Spleen (tissue), 11 donors: ENCODE results near the gene CCDC87. TPM values are rescaled to one million over a fixed set of nuclear protein-coding genes. Genes with fewer than 3 reads are reported as not detected.
A peak's percentile ranks its signal among the peaks of the same experiment; 100 is the strongest.

ENCODE experiments used
- DNase-seq: peaks from one replicate; pipeline ENCODE4 v3.0.0-alpha.2; 2020
- H3K27ac ChIP-seq, 8 donors: fragments of 200-600 bp; sonication (generic) in 7 of 8; 1 replicate in 4 of 8; 2 replicates in 4 of 8; pipeline versions ENCODE4 v1.5.0 to v1.8.0; 2016 to 2021; ENCODE audit warnings: inconsistent platforms in 4 of 8, mild to moderate bottlenecking in 4 of 8, moderate library complexity in 1 of 8
- H3K27me3 ChIP-seq, 7 donors: fragments of 200-600 bp; sonication (generic) in 6 of 7; replicated peaks in 1 of 7; 1 replicate in 4 of 7; 2 replicates in 3 of 7; pipeline versions ENCODE4 v1.5.0 to v1.8.0; 2016 to 2021; ENCODE audit warnings: inconsistent platforms in 3 of 7, mild to moderate bottlenecking in 1 of 7
- H3K36me3 ChIP-seq, 6 donors: fragments of 200-600 bp; sonication (generic) in 5 of 6; 1 replicate in 4 of 6; 2 replicates in 2 of 6; pipeline versions ENCODE4 v1.5.0 to v1.8.0; 2016 to 2021; ENCODE audit warnings: inconsistent platforms in 2 of 6
- H3K4me1 ChIP-seq, 6 donors: fragments of 200-600 bp; sonication (generic) in 5 of 6; 1 replicate in 3 of 6; 2 replicates in 3 of 6; pipeline versions ENCODE4 v1.5.0 to v1.8.0; 2016 to 2021; ENCODE audit warnings: inconsistent platforms in 3 of 6
- H3K4me3 ChIP-seq, 8 donors: fragments of 200-600 bp; sonication (generic) in 7 of 8; 1 replicate in 4 of 8; 2 replicates in 4 of 8; pipeline versions ENCODE4 v1.5.0 to v1.8.0; 2016 to 2021; ENCODE audit warnings: inconsistent platforms in 4 of 8, mild to moderate bottlenecking in 4 of 8, moderate library complexity in 2 of 8
- H3K9me3 ChIP-seq, 8 donors: fragments of 200-600 bp; sonication (generic) in 7 of 8; 1 replicate in 4 of 8; 2 replicates in 4 of 8; pipeline versions ENCODE4 v1.5.0 to v1.8.0; 2016 to 2021; ENCODE audit warnings: inconsistent platforms in 4 of 8
- CTCF ChIP-seq, 11 experiments: fragments of 200-600 bp in 7 of 11; fragments of 450-650 bp in 4 of 11; sonication (generic) in 4 of 11; IDR thresholded peaks in 8 of 11; conservative IDR thresholded peaks in 3 of 11; 1 replicate in 7 of 11; 2 replicates in 4 of 11; pipeline versions ENCODE4 v1.4.0 to v1.8.0; 2016 to 2021; ENCODE audit warnings: antibody characterized with exemption in 11 of 11, inconsistent platforms in 4 of 11, mild to moderate bottlenecking in 1 of 11
- POLR2A ChIP-seq, 3 donors: fragments of 450-650 bp; IDR thresholded peaks; one replicate each; pipeline ENCODE4 v1.5.1; 2017; ENCODE audit warnings: antibody characterized with exemption in 3 of 3, mild to moderate bottlenecking in 1 of 3
- POLR2AphosphoS5 ChIP-seq, 3 donors: sonication (generic); formaldehyde crosslinking; IDR thresholded peaks; one replicate each; pipeline ENCODE4 v1.5.1; 2017; ENCODE audit warnings: antibody characterized with exemption in 3 of 3
- WGBS, 5 donors: extraction: QIAGEN DNeasy Blood & Tissue Kit in 3 of 5; methylation state at CpG; one replicate each; pipeline versions ENCODE4 v1.1.5 to v1.1.7; 2013 to 2018; 5-methylcytosine and 5-hydroxymethylcytosine counted together
- intact Hi-C: fragments of 100-400 bp; cut with DNase I; formaldehyde crosslinking; loops from one replicate; pipeline ENCODE4 v1.15.0; 2023; ENCODE audit warnings: low total_unique reads
- polyA plus RNA-seq, 3 donors: library from polyadenylated mRNA; stranded (reverse); fragments of 200-250 nt; gene quantifications; one replicate each; pipeline ENCODE4 v1.2.1, GENCODE V29; 2013
- total RNA-seq, 7 donors: library from RNA; depleted of rRNA in 3 of 7; stranded (reverse); fragments of >200 nt in 3 of 7; fragmentation: NEBNext Ultra II Directional in 4 of 7; extraction: Animal tissue kit (Norgen Biotek cat#: 25700) in 4 of 7; gene quantifications; one replicate each; pipeline versions ENCODE4 v1.1.0 to v1.2.1, GENCODE V29; 2016 to 2021
- donor health status: healthy with polysubstance abuse.
- donor health status: DM: no; HTN: no; CAD: no; lungs with moderate emphysema.
- donor health status: DM: no; HTN: no; CAD: no.
- donor health status: Bipolar disorder and iron deficiency.
- donor health status: healthy.
- donor health status: DM: no; HTN: no; CAD: no.
- donor health status: DM: yes; HTN: yes; CAD: no.

CCDC87 gene
- total and polyA plus RNA-seq, 10 donors: 0.04 to 0.79 (median 0.11) TPM; not detected in 2

DNA sequence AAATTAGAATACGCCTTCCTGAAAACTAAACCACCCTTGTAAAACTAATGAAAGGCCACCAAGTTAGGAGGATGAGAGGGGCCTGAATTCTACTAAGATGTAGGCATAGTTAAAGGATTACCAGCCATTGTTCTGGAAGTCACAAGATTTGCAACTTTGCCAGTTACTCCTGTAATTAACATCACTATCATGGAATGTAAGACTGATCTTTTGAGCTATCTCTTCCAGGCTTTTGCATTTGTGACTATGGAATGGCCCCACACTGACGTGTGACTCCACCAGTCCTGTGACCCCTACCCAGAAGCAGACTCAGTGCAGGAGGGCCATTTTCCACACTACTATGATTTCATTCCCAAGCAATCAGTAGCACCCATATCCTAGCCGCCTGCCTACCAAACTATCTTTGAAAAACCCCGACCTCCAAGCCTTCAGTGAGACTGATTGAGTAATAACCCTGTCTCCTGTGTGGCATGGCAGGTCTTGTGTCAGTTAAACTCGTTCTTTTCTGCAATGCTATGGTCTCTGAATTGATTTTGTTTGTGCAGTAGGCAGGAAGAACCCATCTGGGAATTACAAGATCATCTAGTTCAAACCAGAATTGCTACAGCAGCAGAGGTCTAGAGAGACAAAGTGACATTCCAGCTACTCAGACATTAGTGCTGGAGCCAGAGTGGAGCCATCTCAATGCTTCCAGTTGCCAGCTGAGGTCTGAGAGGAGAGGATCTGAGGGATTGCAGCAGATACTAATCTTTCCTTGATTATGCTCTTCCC is 22.6 kb downstream of the CCDC87 start:
- Histone ChIP-seq H3K4me3 (no peak overlapping the region), H3K27me3 (peaks cover 0 to 23% (median 3%) of the 10 kb centered on the region in 7 donors), H3K9me3 (no peaks in the 10 kb centered on the region), H3K27ac (no peak overlapping the region), H3K36me3 (peaks cover 0 to 8% (median 0%) of the 10 kb centered on the region in 6 donors), H3K4me1 (peaks cover 0 to 23% (median 18%) of the 10 kb centered on the region in 6 donors)
- 52 to 64% (median 61%) methylated on average over 5 of the region's 5 CpGs for WGBS, 5 donors
- intact Hi-C loops: no loop called here
- no peak for DNase-seq
- no peak for TF ChIP-seq CTCF (IDR thresholded peaks at IDR 0.05 in 8 of 11, conservative IDR thresholded peaks at IDR 0.05 in 3 of 11)
- no peak for TF ChIP-seq POLR2A (IDR thresholded peaks at IDR 0.05)
- TF ChIP-seq POLR2AphosphoS5 (IDR thresholded peaks at IDR 0.05): no peak

GRCh38 chr11:66569076-66569475 is 23.8 kb downstream of the CCDC87 start:
- WGBS, 5 donors: 77 to 91% (median 86%) methylated on average over 7 of the region's 7 CpGs
- DNase-seq: no peak
- no peaks in the 10 kb centered on the region for H3K9me3 ChIP-seq
- H3K36me3 ChIP-seq: peaks cover 0 to 16% (median 0%) of the 10 kb centered on the region in 6 donors
- intact Hi-C loops: no loop called here
- peaks cover 0 to 23% (median 18%) of the 10 kb centered on the region in 6 donors for H3K4me1 ChIP-seq
- TF ChIP-seq POLR2AphosphoS5 (IDR thresholded peaks at IDR 0.05): no peak
- TF ChIP-seq CTCF (IDR thresholded peaks at IDR 0.05 in 8 of 11, conservative IDR thresholded peaks at IDR 0.05 in 3 of 11): no peak
- no peak for TF ChIP-seq POLR2A (IDR thresholded peaks at IDR 0.05)
- H3K27me3 ChIP-seq: peaks cover 0 to 23% (median 3%) of the 10 kb centered on the region in 7 donors
- H3K4me3 ChIP-seq: peak overlapping the region in 1 of 8 donors; percentile 83
- no peak overlapping the region for H3K27ac ChIP-seq

DNA sequence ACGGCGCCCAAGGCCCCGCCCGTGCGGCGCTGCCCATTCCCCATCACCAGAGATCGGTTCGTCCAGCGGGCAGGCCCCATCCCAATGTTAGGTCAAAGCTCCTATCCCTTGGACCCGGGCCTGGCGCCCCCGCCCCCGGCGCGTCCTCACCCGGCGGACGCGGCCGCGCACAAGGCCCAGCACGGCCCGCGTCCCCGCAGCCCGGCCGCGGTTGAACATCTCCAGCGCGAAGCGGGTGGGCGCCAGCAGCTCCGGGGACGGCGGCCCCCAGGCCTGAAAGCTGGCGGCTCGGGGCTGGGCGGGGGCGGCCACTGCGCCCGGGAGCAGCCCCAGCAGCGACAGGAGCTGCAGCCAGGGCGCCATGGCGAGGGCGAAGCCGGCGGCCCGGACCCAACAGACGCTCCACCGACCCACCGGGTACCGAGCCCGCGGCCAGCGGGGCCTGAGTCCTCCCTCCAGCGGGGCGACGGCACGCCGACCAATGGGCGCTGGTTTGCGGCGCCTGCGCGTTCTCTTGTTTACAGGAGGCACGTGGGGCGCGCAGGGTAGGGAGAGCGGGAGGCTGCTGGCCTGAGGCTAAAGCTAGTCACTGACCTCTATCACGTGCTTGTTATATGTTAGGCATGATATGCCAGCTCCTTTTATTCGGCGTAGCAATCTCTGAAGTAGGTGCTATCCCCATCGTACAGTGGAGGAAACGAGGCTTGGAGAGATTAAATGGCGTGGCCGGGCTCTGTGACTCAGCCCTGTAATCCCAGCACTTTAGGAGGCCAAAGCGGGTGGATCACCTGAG is 24.5 kb downstream of the CCDC87 start, which contains the start of gene CTSF:
Gene CTSF (minus strand): TSS at position 483 of the 793 bp plus-strand sequence. CDS start 120 bp downstream, at position 363.
- Histone ChIP-seq H3K4me3 (peak within 1 kb of the TSS; percentile 55 to 83 (median 72)), H3K36me3 (peaks cover 0 to 20% (median 0%) of the 10 kb centered on the region in 6 donors), H3K27ac (peak within 1 kb of the TSS in 4 of 8 donors; percentile 1 to 65 (median 49)), H3K27me3 (peaks cover 0 to 23% (median 3%) of the 10 kb centered on the region in 7 donors), H3K4me1 (peaks cover 0 to 23% (median 18%) of the 10 kb centered on the region in 6 donors), H3K9me3 (no peaks in the 10 kb centered on the region)
- DNase-seq: peak; percentile 95
- TF ChIP-seq POLR2A (IDR thresholded peaks at IDR 0.05): no peak
- TF ChIP-seq POLR2AphosphoS5 (IDR thresholded peaks at IDR 0.05): peak; percentile 74 to 87 (median 81)
- intact Hi-C loops: no loop called here
- WGBS, 5 donors: 5 to 32% (median 6%) methylated on average over 10 to 77 of the region's 77 CpGs

DNA sequence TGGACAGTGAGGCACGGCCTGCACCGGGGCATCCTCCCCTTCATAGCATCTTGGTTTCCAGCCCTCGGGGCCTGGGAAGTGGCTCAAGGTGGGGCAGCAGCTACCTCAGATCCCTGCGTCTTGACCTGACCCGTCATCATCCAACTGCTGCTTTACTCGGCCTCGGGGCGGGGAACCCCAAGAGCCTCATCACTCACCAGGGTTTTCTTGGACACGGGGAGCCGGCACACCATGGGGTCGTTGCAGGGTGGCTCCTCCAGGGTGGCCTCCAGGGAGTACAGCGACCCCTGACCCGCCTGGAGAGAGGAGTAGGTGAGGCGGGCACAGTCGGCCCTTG is 25.1 kb downstream of the CCDC87 start:
- Histone ChIP-seq H3K4me3 (peak overlapping the region; percentile 55 to 83 (median 72)), H3K27me3 (peaks cover 0 to 23% (median 3%) of the 10 kb centered on the region in 7 donors), H3K36me3 (peaks cover 0 to 20% (median 0%) of the 10 kb centered on the region in 6 donors), H3K4me1 (peaks cover 0 to 23% (median 18%) of the 10 kb centered on the region in 6 donors), H3K27ac (peak overlapping the region in 2 of 8 donors; percentile 1 to 39), H3K9me3 (no peaks in the 10 kb centered on the region)
- intact Hi-C loops: no loop called here
- DNase-seq: no peak
- WGBS, 5 donors: 62 to 100% (median 69%) methylated on average over 1 to 15 of the region's 15 CpGs
- TF ChIP-seq POLR2AphosphoS5 (IDR thresholded peaks at IDR 0.05) (no peak), CTCF (IDR thresholded peaks at IDR 0.05 in 8 of 11, conservative IDR thresholded peaks at IDR 0.05 in 3 of 11) (no peak), POLR2A (IDR thresholded peaks at IDR 0.05) (no peak)
